Endodermal cell (in vitro differentiated cells): ENCODE measurements around the gene PACRG. TPM values are rescaled to one million over a fixed set of nuclear protein-coding genes. Genes with fewer than 3 reads are reported as not detected.

Experiments used
- DNase-seq: peaks from one replicate; pipeline ENCODE4 v3.0.0-alpha.2; 2017
- H3K27ac ChIP-seq: 2 replicates; pipeline ENCODE4 v1.5.1; 2013; ENCODE audit warnings: mild to moderate bottlenecking, low read depth, low read length, moderate library complexity
- H3K27me3 ChIP-seq: 2 replicates; pipeline ENCODE4 v1.6.1; 2013; ENCODE audit warnings: mild to moderate bottlenecking, low read length, moderate library complexity; ENCODE audit not compliant: insufficient read depth, control insufficient read depth, poor library complexity, severe bottlenecking
- H3K36me3 ChIP-seq: 2 replicates; pipeline ENCODE4 v1.7.0; 2013; ENCODE audit warnings: mild to moderate bottlenecking, low read length, moderate library complexity; ENCODE audit not compliant: control insufficient read depth, insufficient read depth
- H3K4me1 ChIP-seq: one replicate; pipeline ENCODE4 v1.7.0; 2013; ENCODE audit warnings: low read length; ENCODE audit not compliant: control insufficient read depth, insufficient read depth
- H3K4me3 ChIP-seq: 2 replicates; pipeline ENCODE4 v1.5.1; 2013; ENCODE audit warnings: mild to moderate bottlenecking, low read length, moderate library complexity
- H3K9ac ChIP-seq: 2 replicates; pipeline ENCODE4 v1.6.1; 2013; ENCODE audit warnings: mild to moderate bottlenecking, low read length, moderate library complexity; ENCODE audit not compliant: poor library complexity, severe bottlenecking; ENCODE audit errors: extremely low read depth
- H3K9me3 ChIP-seq: 2 replicates; pipeline ENCODE4 v1.6.1; 2013; ENCODE audit warnings: mild to moderate bottlenecking, low read length, moderate library complexity; ENCODE audit not compliant: control insufficient read depth
- H3K27ac Mint-ChIP-seq: 2 replicates; pipeline ENCODE4 v1.8.0; 2020; ENCODE audit warnings: mixed read lengths
- H3K27me3 Mint-ChIP-seq: 2 replicates; pipeline ENCODE4 v1.8.0; 2021; ENCODE audit warnings: mild to moderate bottlenecking, mixed read lengths; ENCODE audit not compliant: insufficient read depth
- H3K36me3 Mint-ChIP-seq: 2 replicates; pipeline ENCODE4 v1.8.0; 2020; ENCODE audit warnings: low read depth, mixed read lengths
- H3K4me1 Mint-ChIP-seq: 2 replicates; pipeline ENCODE4 v1.8.0; 2020; ENCODE audit warnings: mixed read lengths
- H3K4me3 Mint-ChIP-seq: 2 replicates; pipeline ENCODE4 v1.8.0; 2020; ENCODE audit warnings: mild to moderate bottlenecking, moderate library complexity, mixed read lengths
- H3K9me3 Mint-ChIP-seq: 2 replicates; pipeline ENCODE4 v1.8.0; 2020; ENCODE audit warnings: mild to moderate bottlenecking, mixed read lengths
- WGBS, 2 experiments: methylation state at CpG; one replicate each; pipeline versions ENCODE4 v1.1.5 to v1.1.7; 2013; ENCODE audit warnings: missing lambda C conversion rate in 2 of 2, mixed read lengths in 1 of 2; ENCODE audit not compliant: insufficient coverage in 1 of 2, insufficient read length in 1 of 2; 5-methylcytosine and 5-hydroxymethylcytosine counted together
- total RNA-seq, 2 donors: library from RNA; stranded (reverse); fragmentation: NEBNext Ultra II Directional in 1 of 2; extraction: Animal tissue kit (Norgen Biotek cat#: 25700) in 1 of 2; gene quantifications; 2 replicates in 1 of 2; 3 replicates in 1 of 2; pipeline ENCODE4 v1.2.1, GENCODE V29; 2021
- TF ChIP-seq, protein P1 (sequence below): fragments of 200-600 bp; sonication (generic); conservative IDR thresholded peaks from 2 replicates; pipeline ENCODE4 v1.5.0; 2021; ENCODE audit warnings: antibody characterized with exemption, mild to moderate bottlenecking

PACRG gene
- total RNA-seq, 2 donors from 2014 or later = 0.42 to 0.44 TPM

DNA sequence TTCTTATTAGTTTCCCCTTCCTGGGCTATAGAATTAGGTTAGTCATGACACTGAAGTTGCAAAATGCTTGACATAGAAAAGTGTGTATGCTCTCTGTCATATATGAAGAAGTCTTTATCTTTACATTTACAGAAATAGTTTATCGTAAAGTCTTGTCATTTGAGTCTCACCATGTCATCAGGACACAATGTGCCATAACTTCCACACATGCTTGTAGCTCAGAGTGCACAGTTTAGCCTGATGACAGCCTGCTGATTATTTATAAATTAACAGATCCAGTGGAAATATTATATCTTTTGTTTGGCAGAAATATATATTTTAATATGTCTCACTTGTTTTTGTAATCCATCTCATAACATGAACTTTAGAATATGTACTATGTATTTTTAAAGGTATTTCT, 399.8 kb downstream of the PACRG start:
- DNase-seq = no peak
- H3K9me3 Mint-ChIP-seq = peaks cover 4% of the 10 kb centered on the region
- no peak overlapping the region for H3K27ac Mint-ChIP-seq
- no peak overlapping the region for H3K9ac ChIP-seq
- no peaks in the 10 kb centered on the region for H3K36me3 ChIP-seq
- H3K27ac ChIP-seq = no peak overlapping the region
- no peaks in the 10 kb centered on the region for H3K36me3 Mint-ChIP-seq
- TF ChIP-seq, protein P1, sequence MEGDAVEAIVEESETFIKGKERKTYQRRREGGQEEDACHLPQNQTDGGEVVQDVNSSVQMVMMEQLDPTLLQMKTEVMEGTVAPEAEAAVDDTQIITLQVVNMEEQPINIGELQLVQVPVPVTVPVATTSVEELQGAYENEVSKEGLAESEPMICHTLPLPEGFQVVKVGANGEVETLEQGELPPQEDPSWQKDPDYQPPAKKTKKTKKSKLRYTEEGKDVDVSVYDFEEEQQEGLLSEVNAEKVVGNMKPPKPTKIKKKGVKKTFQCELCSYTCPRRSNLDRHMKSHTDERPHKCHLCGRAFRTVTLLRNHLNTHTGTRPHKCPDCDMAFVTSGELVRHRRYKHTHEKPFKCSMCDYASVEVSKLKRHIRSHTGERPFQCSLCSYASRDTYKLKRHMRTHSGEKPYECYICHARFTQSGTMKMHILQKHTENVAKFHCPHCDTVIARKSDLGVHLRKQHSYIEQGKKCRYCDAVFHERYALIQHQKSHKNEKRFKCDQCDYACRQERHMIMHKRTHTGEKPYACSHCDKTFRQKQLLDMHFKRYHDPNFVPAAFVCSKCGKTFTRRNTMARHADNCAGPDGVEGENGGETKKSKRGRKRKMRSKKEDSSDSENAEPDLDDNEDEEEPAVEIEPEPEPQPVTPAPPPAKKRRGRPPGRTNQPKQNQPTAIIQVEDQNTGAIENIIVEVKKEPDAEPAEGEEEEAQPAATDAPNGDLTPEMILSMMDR = no peak
- no peaks in the 10 kb centered on the region for H3K27me3 ChIP-seq
- H3K4me3 Mint-ChIP-seq = no peak overlapping the region
- no peaks in the 10 kb centered on the region for H3K4me1 ChIP-seq
- no peaks in the 10 kb centered on the region for H3K9me3 ChIP-seq
- no peak overlapping the region for H3K4me3 ChIP-seq
- H3K4me1 Mint-ChIP-seq = no peaks in the 10 kb centered on the region
- WGBS, 2 experiments = 95% methylated on average over 1 of the region's 1 CpG; no CpG with 5 or more reads in 1 of the 2 experiments
- H3K27me3 Mint-ChIP-seq = no peaks in the 10 kb centered on the region

DNA sequence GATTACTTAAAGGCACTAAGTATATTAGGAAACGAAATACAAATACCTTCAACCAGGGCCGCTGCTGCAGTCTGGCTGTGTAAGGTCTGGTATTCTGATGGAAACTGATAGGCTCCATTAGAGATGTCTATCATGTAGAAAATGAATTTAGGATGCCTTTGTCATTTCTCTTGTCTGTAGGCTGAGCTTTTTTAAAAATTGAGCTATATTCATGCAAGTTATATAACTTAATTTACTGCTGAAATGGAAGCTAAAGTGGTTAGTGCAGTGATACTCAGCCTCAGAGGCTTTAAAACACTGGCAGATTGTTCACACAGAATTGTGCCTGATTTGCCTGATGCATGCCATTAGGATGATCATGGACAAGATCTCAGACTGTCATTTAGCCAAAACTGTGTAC, 400.6 kb downstream of the PACRG start:
- no peaks in the 10 kb centered on the region for H3K36me3 ChIP-seq
- no peak overlapping the region for H3K27ac ChIP-seq
- Mint-ChIP-seq H3K36me3 (no peaks in the 10 kb centered on the region), H3K27me3 (no peaks in the 10 kb centered on the region), H3K27ac (no peak overlapping the region), H3K4me1 (no peaks in the 10 kb centered on the region), H3K4me3 (no peak overlapping the region), H3K9me3 (no peaks in the 10 kb centered on the region)
- H3K9me3 ChIP-seq = no peaks in the 10 kb centered on the region
- DNase-seq = no peak
- no peak overlapping the region for H3K9ac ChIP-seq
- H3K4me1 ChIP-seq = no peaks in the 10 kb centered on the region
- TF ChIP-seq, protein P1 = no peak
- no peaks in the 10 kb centered on the region for H3K27me3 ChIP-seq
- WGBS, 2 experiments = 60 to 97% methylated on average over 1 to 2 of the region's 2 CpGs
- H3K4me3 ChIP-seq = no peak overlapping the region

DNA sequence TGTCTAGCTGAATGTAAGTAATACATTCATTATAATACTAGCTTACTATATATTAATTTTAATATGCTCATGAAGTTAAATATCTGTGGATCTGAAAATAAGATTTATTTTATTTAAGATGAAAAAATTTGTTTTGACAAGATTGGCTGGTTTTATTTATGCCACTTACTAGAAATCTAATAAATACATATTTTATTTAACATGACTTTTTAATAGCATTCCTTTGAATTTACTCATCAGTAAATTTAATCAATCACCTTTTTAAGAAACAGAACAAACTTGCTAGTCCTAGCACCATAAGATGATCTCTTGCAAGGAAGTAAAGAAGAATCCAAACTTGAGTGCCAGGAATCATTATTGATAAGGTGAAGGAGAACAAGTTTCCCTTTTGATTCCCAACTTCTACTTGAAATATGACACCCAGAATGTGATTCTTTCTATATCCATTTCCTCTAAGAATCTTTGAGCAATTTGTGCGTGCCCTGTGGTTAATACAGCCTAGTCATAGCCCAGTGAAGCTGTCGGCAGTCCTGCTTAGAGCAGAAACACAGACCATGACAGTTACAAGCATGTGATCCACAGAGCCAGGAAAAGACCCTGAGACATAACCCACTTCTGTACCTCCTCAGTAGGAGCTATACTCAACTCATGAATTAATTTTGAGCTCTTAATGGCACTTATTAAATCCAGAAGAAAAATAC, 404.4 kb downstream of the PACRG start:
- Mint-ChIP-seq H3K27ac (no peak overlapping the region), H3K9me3 (no peaks in the 10 kb centered on the region), H3K4me1 (no peaks in the 10 kb centered on the region), H3K27me3 (no peaks in the 10 kb centered on the region), H3K4me3 (no peak overlapping the region), H3K36me3 (no peaks in the 10 kb centered on the region)
- no peak overlapping the region for H3K9ac ChIP-seq
- TF ChIP-seq, protein P1 = no peak
- H3K4me1 ChIP-seq = no peaks in the 10 kb centered on the region
- no peak for DNase-seq
- WGBS, 2 experiments = 94 to 100% methylated on average over 2 of the region's 2 CpGs
- H3K27ac ChIP-seq = no peak overlapping the region
- H3K9me3 ChIP-seq = no peaks in the 10 kb centered on the region
- no peaks in the 10 kb centered on the region for H3K36me3 ChIP-seq
- H3K27me3 ChIP-seq = no peaks in the 10 kb centered on the region
- no peak overlapping the region for H3K4me3 ChIP-seq
